GM08714 (cell line): Measurements from ENCODE around the gene PKIB.

Experiments used
- H3K4me3 ChIP-seq: fragments of 200-500 bp; sonication (Bioruptor generic); 2 replicates; pipeline ENCODE4 v1.5.1; 2014; ENCODE audit warnings: mild to moderate bottlenecking, low read length, inconsistent platforms
- ZNF274 ChIP-seq: IDR thresholded peaks from 2 replicates; pipeline ENCODE4 v1.6.1; 2012; ENCODE audit warnings: mild to moderate bottlenecking, low read depth, low read length

Gene PKIB

GRCh38 chr6:122696853-122697252 lies 86.6 kb downstream of the PKIB start:
- no peak for TF ChIP-seq ZNF274
- H3K4me3 ChIP-seq: no peak overlapping the region

- no peak for TF ChIP-seq ZNF274
- H3K4me3 ChIP-seq: no peak overlapping the region
Measured at GRCh38 chr6:122697458-122697857, 87.3 kb downstream of the PKIB start.

GRCh38 chr6:122701666-122702065 lies 91.5 kb downstream of the PKIB start:
- no peak for TF ChIP-seq ZNF274

GRCh38 chr6:122702841-122703240 lies 92.6 kb downstream of the PKIB start:
- no peak overlapping the region for H3K4me3 ChIP-seq
- TF ChIP-seq ZNF274: no peak

More at GRCh38 chr6:122701666-122702065, 91.5 kb downstream of the PKIB start:
- no peak overlapping the region for H3K4me3 ChIP-seq

GRCh38 chr6:122704066-122704465 lies 93.9 kb downstream of the PKIB start:
- no peak for TF ChIP-seq ZNF274

GRCh38 chr6:122709922-122710512 lies 99.8 kb downstream of the PKIB start:
- TF ChIP-seq ZNF274: no peak
- no peak overlapping the region for H3K4me3 ChIP-seq

More at GRCh38 chr6:122704066-122704465, 93.9 kb downstream of the PKIB start:
- H3K4me3 ChIP-seq: no peak overlapping the region

GRCh38 chr6:122710908-122711635 lies 100.9 kb downstream of the PKIB start:
- no peak for TF ChIP-seq ZNF274
- H3K4me3 ChIP-seq: no peak overlapping the region

- TF ChIP-seq ZNF274: no peak
- H3K4me3 ChIP-seq: no peak overlapping the region
Measured at GRCh38 chr6:122712093-122712447, 101.9 kb downstream of the PKIB start.

- no peak overlapping the region for H3K4me3 ChIP-seq
- no peak for TF ChIP-seq ZNF274
Measured at GRCh38 chr6:122712448-122713137, 102.4 kb downstream of the PKIB start.

- no peak for TF ChIP-seq ZNF274
- H3K4me3 ChIP-seq: no peak overlapping the region
Measured at GRCh38 chr6:122713138-122713537, 102.9 kb downstream of the PKIB start.

- TF ChIP-seq ZNF274: no peak
- H3K4me3 ChIP-seq: no peak overlapping the region
Measured at GRCh38 chr6:122714059-122714458, 103.9 kb downstream of the PKIB start.

GRCh38 chr6:122715725-122716124 lies 105.5 kb downstream of the PKIB start:
- no peak for TF ChIP-seq ZNF274
- H3K4me3 ChIP-seq: no peak overlapping the region

- TF ChIP-seq ZNF274: no peak
- no peak overlapping the region for H3K4me3 ChIP-seq
Measured at GRCh38 chr6:122717350-122717749, 107.1 kb downstream of the PKIB start.

GRCh38 chr6:122718616-122719015 lies 108.4 kb downstream of the PKIB start:
- no peak for TF ChIP-seq ZNF274
- no peak overlapping the region for H3K4me3 ChIP-seq

GRCh38 chr6:122719176-122719575 lies 109.0 kb downstream of the PKIB start:
- no peak for TF ChIP-seq ZNF274
- H3K4me3 ChIP-seq: no peak overlapping the region
